Adrenal gland (tissue), 12 donors: ENCODE results near the gene RELN. TPM values are rescaled to one million over a fixed set of nuclear protein-coding genes. Genes with fewer than 3 reads are reported as not detected.

Experiments used
- DNase-seq, 7 donors: peaks; one replicate each; pipeline ENCODE4 v3.0.0-alpha.2; 2019 to 2020
- H3K27ac ChIP-seq, 5 donors: fragments of 200-600 bp; sonication (generic) in 4 of 5; 1 replicate in 3 of 5; 2 replicates in 2 of 5; pipeline versions ENCODE4 v1.5.1 to v1.8.0; 2016 to 2020; ENCODE audit warnings: mild to moderate bottlenecking in 1 of 5
- H3K27me3 ChIP-seq: fragments of 200-600 bp; 2 replicates; pipeline ENCODE4 v1.8.0; 2021
- H3K36me3 ChIP-seq, 2 donors: fragments of 200-600 bp; replicated peaks in 1 of 2; 1 replicate in 1 of 2; 2 replicates in 1 of 2; pipeline versions ENCODE4 v1.5.1 to v1.8.0; 2018 to 2022
- H3K4me1 ChIP-seq, 2 donors: fragments of 200-600 bp; replicated peaks in 1 of 2; 1 replicate in 1 of 2; 2 replicates in 1 of 2; pipeline versions ENCODE4 v1.5.1 to v1.8.0; 2018 to 2021
- H3K4me3 ChIP-seq, 4 donors: fragments of 200-600 bp; sonication (generic) in 3 of 4; one replicate each; pipeline ENCODE4 v1.5.1; 2016 to 2018
- H3K9me3 ChIP-seq, 3 donors: fragments of 200-600 bp; sonication (generic) in 1 of 3; replicated peaks in 1 of 3; 1 replicate in 2 of 3; 2 replicates in 1 of 3; pipeline versions ENCODE4 v1.5.1 to v1.8.0; 2016 to 2021
- POLR2A ChIP-seq, 2 donors: fragments of 450-650 bp; IDR thresholded peaks; one replicate each; pipeline ENCODE4 v1.6.1; 2017; ENCODE audit warnings: antibody characterized with exemption in 2 of 2, mild to moderate bottlenecking in 2 of 2, moderate library complexity in 1 of 2
- WGBS, 4 donors: extraction: QIAGEN DNeasy Blood & Tissue Kit in 2 of 4; methylation state at CpG; one replicate each; pipeline versions ENCODE4 v1.1.5 to v1.1.7; 2013 to 2017; 5-methylcytosine and 5-hydroxymethylcytosine counted together
- intact Hi-C, 2 donors: fragments of 100-400 bp; cut with DNase I; formaldehyde crosslinking; loops; one replicate each; pipeline versions ENCODE4 v1.14.1 to v1.15.0; 2022 to 2023
- polyA plus RNA-seq, 3 donors: library from polyadenylated mRNA; stranded (reverse); fragments of 200-250 nt in 2 of 3; fragments of 350-450 nt in 1 of 3; fragmentation: Illumina TruSeq in 1 of 3; extraction: RNeasy Lipid Tissue Mini Kit (QIAGEN cat#74804) in 1 of 3; gene quantifications; one replicate each; pipeline ENCODE4 v1.2.3, GENCODE V29; 2013 to 2014
- total RNA-seq, 9 donors: library from RNA; depleted of rRNA in 4 of 9; stranded (reverse); fragments of >200 nt in 4 of 9; fragments of 120-200 nt in 1 of 9; fragmentation: NEBNext Ultra II Directional in 1 of 9; extraction: Animal tissue kit (Norgen Biotek cat#: 25700) in 1 of 9; gene quantifications; one replicate each; pipeline versions ENCODE4 v1.1.0 to v1.2.4, GENCODE V29; 2013 to 2023
- TF ChIP-seq, protein P1 (sequence below), 6 experiments: fragments of 450-650 bp in 4 of 6; fragments of 200-600 bp in 2 of 6; sonication (generic) in 1 of 6; IDR thresholded peaks; 1 replicate in 5 of 6; 2 replicates in 1 of 6; pipeline versions ENCODE4 v1.5.1 to v1.8.0; 2016 to 2021; ENCODE audit warnings: antibody characterized with exemption in 6 of 6, mild to moderate bottlenecking in 2 of 6, moderate library complexity in 1 of 6
- donor health status: healthy with polysubstance abuse.
- donor health status: Bipolar disorder and iron deficiency.
- donor health status: DM: yes; HTN: yes; CAD: no.
- donor health status: DM: no; HTN: no; CAD: no.
- donor health status: DM: no; HTN: no; CAD: no.
- donor health status: DM: yes; HTN: yes; CAD: no.

RELN gene
- total and polyA plus RNA-seq, 12 donors: 0.88 to 7.9 (median 2.3) TPM

DNA sequence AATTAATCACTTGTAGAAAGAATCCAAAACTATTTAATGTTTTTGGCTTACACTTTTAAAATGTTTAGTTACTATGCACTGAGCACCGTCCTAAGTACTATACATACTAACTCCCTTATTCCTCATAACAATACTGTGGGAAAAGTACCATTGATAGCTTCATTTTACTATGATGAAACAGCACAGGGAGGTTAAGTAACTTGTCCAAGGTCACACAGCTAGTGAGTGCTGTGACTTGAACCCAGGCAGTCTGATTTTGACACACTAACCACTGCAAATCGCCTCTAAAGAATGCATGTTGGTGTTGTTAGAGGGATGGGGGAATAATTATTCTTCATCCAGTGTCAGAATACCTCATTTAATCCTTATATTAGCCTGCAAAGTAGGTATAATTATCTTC is 1.9 kb upstream of the RELN start:
- H3K4me3 ChIP-seq: no peak overlapping the region
- TF ChIP-seq POLR2A (IDR thresholded peaks at IDR 0.05): no peak
- TF ChIP-seq, protein P1, sequence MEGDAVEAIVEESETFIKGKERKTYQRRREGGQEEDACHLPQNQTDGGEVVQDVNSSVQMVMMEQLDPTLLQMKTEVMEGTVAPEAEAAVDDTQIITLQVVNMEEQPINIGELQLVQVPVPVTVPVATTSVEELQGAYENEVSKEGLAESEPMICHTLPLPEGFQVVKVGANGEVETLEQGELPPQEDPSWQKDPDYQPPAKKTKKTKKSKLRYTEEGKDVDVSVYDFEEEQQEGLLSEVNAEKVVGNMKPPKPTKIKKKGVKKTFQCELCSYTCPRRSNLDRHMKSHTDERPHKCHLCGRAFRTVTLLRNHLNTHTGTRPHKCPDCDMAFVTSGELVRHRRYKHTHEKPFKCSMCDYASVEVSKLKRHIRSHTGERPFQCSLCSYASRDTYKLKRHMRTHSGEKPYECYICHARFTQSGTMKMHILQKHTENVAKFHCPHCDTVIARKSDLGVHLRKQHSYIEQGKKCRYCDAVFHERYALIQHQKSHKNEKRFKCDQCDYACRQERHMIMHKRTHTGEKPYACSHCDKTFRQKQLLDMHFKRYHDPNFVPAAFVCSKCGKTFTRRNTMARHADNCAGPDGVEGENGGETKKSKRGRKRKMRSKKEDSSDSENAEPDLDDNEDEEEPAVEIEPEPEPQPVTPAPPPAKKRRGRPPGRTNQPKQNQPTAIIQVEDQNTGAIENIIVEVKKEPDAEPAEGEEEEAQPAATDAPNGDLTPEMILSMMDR (IDR thresholded peaks at IDR 0.05): no peak
- peaks cover 0 to 6% of the 10 kb centered on the region in 2 donors for H3K4me1 ChIP-seq
- H3K27ac ChIP-seq: no peak overlapping the region
- H3K27me3 ChIP-seq: peaks cover 32% of the 10 kb centered on the region
- no peaks in the 10 kb centered on the region for H3K36me3 ChIP-seq
- 62 to 70% (median 66%) methylated on average over 2 of the region's 2 CpGs for WGBS, 4 donors
- intact Hi-C loops: no loop called here
- no peaks in the 10 kb centered on the region for H3K9me3 ChIP-seq
- no peak for DNase-seq

DNA sequence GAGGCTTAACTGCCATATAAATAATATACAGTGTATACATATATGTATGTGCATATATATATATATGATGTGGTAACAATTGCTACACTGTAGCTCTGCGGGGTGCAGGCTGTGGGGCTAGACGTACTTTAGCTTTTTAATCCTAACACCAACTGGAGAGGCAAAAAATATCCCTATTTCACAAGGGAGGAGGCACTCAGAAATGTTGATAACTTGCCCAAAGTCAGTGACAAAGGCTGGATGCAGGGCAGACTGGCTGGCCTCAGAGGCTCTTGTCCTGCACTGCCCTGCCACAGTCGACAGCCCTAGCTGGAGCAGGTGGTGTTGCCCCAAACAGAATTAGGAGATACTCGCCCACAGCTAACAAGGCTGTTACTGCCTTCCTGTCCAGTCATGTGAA is 1.5 kb upstream of the RELN start:
- Histone ChIP-seq H3K4me3 (no peak overlapping the region), H3K9me3 (no peaks in the 10 kb centered on the region), H3K36me3 (no peaks in the 10 kb centered on the region), H3K4me1 (peaks cover 0 to 6% of the 10 kb centered on the region in 2 donors), H3K27ac (no peak overlapping the region), H3K27me3 (peaks cover 32% of the 10 kb centered on the region)
- TF ChIP-seq, protein P1 (IDR thresholded peaks at IDR 0.05): no peak
- no peak for TF ChIP-seq POLR2A (IDR thresholded peaks at IDR 0.05)
- WGBS, 4 donors: 41 to 67% (median 53%) methylated on average over 4 of the region's 4 CpGs
- DNase-seq: no peak
- intact Hi-C loops: no loop called here

DNA sequence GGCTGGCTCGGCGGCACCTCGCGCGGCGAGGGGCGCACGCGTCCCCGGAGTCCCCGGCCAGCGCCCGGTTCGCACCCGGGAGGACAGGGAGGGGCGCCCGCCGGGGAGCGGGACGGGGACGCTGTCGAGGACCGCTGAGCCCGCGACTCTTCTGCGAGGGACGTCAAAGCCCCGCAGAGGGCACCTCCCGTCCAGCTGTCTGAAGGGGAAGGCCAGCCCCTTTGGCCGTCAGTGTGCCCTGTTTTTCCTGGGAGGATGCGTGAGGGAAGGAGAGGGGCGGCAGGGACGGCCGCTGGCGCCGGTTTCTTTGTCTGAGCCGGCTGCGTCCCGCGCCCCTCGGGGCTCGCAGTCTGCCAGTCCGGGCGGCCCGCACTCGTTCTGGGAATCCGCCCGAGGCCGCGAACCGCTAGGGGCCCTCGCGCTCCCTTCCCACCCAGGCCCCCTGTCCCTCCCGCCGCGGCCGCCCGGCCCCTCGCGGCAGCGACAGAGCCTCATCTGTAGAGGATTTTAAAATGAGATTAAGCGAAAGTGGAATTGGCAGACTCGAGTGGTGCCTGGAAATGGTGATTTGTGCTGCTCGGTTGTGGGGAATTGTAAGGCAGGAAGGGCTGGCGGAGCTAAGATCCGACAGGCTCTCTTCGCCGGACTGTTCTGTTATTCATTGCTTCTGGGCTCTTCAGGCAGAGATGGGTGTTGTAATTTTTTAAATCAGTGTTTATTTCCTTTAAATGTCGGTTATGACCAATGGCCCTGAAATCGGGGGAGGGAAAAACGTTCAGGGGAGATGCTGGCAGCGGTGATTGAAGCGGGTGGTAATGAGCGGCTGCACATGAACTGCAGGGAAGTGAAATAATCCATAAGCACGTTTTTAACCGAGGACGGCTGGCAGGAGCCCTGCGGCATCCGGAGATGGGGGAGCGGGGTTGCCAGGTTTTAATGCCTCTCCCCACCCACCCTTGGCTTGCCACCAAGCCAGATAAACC is 618 bp upstream of the RELN start:
- peaks cover 32% of the 10 kb centered on the region for H3K27me3 ChIP-seq
- 0 to 1% (median 1%) methylated on average over 23 to 80 of the region's 80 CpGs for WGBS, 4 donors
- H3K27ac ChIP-seq: peak overlapping the region in 1 of 5 donors; percentile 30
- TF ChIP-seq POLR2A (IDR thresholded peaks at IDR 0.05): peak in 1 of 2 donors; percentile 19
- TF ChIP-seq, protein P1 (IDR thresholded peaks at IDR 0.05): no peak
- H3K4me1 ChIP-seq: peaks cover 0 to 6% of the 10 kb centered on the region in 2 donors
- H3K4me3 ChIP-seq: peak overlapping the region in 2 of 4 donors; percentile 26 to 57
- H3K9me3 ChIP-seq: no peaks in the 10 kb centered on the region
- no peaks in the 10 kb centered on the region for H3K36me3 ChIP-seq
- no peak for DNase-seq
- intact Hi-C loops: no loop called here

DNA sequence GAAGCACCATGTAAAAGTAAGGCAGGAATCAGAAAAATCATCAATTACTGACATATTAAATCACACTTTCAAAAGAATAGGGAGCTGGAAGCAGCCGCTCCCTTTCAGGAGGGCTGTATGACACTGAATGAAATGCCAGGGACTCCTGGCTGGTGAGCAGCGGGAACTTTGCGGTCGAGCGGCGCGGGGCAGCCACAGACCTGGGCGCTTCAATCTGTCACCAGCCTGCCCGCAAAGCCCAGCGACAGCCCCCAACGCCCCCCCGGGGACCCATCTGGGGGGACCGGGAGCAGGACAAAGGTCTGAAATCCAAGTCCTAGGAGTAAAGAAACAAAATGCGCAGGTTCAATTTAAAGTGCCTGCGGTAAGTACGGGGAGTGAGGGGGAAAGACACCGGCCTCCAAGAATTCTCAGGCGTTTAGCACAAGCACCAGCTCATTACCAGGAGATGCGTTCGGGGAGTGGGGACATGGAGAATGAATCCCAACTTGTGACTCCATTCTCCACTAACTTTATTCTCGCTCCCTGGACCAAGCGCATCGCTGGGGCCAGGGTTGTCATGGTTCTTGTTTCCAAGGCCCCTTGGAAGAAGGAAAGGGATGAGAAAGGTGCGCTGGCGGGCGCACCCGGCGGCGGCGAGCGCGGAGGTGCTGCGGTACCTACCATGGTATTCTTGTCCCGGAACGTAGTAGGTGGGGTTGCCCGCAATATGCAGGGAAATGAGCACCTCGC is 824 bp downstream of the RELN start:
- intact Hi-C loops: no loop called here
- H3K27me3 ChIP-seq: peaks cover 32% of the 10 kb centered on the region
- H3K9me3 ChIP-seq: no peaks in the 10 kb centered on the region
- H3K4me1 ChIP-seq: peaks cover 0 to 6% of the 10 kb centered on the region in 2 donors
- TF ChIP-seq, protein P1 (IDR thresholded peaks at IDR 0.05): no peak
- TF ChIP-seq POLR2A (IDR thresholded peaks at IDR 0.05): no peak
- no peak for DNase-seq
- H3K4me3 ChIP-seq: peak overlapping the region in 1 of 4 donors; percentile 48
- H3K27ac ChIP-seq: no peak overlapping the region
- H3K36me3 ChIP-seq: no peaks in the 10 kb centered on the region
- WGBS, 4 donors: 3 to 12% (median 5%) methylated on average over 15 to 37 of the region's 37 CpGs
